DMS153 (cell line): ENCODE data around the gene ERH.
A peak's percentile ranks its signal among the peaks of the same experiment; 100 is the strongest.
"Not testable (repeated sequence)": the region's sequence is repeated elsewhere in the genome, so short reads cannot be mapped to it uniquely, and the experiment has no call there.

ENCODE experiments used
- DNase-seq: peaks from one replicate; lab custom pipeline; 2025; lab: John Stamatoyannopoulos, UW

Gene ERH

DNA sequence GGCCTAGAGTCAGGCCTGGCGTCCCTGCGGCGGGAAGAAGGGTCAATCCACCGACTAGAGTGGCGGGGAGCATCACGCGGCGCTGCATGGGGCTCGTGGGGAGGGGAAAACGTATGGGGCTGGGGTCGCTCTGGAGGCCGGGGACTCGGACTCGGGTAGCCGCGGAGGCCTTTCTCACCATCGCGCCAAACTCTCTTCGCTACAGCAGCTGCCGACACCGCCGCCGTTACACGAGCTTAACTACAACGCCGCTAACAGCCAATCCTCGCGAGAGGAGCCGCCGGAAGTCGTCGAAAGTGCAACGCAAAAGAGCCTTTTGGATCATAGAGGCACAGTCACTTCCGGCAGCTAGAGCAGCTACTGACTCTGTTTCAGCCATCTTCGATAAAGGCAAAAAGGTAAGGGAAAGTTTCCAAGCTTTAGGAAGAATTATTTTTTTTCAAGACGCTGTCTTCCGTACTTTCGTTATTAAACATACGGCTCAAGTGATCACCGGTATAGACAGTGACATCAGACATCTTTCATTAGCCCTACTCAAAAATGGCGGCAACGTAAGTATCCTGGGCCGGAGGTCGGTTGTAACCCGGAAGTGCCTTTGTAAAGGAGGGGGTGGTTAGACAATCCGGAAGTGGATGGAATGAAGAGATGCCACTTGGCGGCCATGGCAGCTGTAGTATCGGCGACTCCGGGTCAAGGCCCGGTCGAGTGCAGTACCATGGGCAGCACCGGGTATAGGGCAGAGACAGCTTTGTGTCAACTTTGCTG, at the start of gene ERH, which contains the start of gene SLC39A9:
TSS of gene ERH (minus strand) at position 247 of the 765 bp plus-strand sequence. CDS start at position 181, 66 bp downstream.
TSS of gene SLC39A9 (plus strand) at position 640 of the 765 bp plus-strand sequence. CDS start 678 bp downstream, outside the sequence.
- peak; percentile 96 for DNase-seq

DNA sequence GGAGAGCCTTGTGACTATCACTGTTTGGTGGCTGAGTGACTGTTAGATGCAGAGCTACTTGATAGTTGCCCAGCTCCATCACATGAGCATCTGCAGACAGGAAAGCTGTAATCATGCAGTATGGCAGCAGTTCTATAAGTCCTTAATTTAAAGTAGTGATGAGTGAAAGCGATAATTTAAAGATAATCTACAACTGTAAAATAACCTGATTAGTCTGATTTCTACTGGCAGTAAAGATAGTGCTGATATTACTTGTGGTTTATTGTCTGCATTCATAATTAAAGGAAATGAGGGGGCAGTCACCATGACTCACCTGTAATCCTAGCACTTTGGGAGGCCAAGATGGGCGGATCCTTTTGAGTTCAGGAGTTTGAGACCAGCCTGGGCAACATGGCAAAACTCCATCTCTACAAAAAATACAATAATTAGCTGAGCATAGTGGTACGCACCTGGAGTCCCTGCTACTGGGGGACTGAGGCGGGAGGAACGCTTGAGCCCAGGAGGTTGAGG, 45.3 kb upstream of the ERH start:
- no peak for DNase-seq

DNA sequence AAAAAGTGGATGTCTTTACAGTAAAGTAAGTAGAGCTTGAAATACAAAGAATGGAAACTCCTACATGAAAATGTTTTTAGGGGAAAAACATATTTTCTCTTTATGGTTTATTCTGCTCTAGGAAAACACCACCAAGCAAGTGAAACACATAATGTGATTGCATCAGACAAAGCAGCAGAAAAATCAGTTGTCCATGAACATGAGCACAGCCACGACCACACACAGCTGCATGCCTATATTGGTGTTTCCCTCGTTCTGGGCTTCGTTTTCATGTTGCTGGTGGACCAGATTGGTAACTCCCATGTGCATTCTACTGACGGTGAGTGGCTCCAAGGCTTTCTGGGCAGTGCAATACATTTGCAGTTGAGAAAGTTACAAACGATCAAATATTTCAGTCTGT, 43.8 kb upstream of the ERH start:
- no peak for DNase-seq

DNA sequence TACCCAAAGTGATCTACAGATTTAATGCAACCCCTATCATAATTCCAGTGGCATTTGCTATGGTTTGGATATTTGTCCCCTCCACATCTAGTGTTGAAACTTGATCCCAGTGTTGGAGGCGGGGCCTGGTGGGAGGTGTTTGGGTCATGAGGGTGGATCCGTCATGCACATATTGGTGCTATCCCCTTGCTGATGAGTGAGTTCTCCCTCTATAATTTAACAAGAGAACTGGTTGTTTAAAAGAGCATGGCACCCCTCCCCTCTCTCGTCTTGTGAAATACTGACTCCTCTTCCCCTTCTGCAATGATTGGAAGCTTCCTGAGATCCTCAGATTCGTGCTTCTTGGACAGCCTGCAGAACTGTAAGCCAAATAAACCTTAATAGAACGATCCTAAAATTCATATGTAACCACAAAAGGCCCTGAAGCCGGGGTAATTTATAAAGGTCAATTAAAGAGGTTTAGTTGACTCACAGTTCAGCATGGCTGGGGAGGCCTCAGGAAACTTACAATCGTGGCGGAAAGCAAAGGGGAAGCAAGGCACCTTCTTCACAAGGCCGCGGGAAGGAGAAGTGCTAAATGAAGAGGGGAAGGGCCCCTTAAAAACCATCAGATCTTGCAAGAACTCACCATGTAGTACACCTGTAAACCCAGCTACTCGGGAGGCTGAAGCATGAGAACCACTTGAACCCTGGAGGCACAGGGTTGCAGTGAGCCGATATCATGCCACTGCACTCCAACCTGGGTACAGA, 41.6 kb upstream of the ERH start:
- no peak for DNase-seq

DNA sequence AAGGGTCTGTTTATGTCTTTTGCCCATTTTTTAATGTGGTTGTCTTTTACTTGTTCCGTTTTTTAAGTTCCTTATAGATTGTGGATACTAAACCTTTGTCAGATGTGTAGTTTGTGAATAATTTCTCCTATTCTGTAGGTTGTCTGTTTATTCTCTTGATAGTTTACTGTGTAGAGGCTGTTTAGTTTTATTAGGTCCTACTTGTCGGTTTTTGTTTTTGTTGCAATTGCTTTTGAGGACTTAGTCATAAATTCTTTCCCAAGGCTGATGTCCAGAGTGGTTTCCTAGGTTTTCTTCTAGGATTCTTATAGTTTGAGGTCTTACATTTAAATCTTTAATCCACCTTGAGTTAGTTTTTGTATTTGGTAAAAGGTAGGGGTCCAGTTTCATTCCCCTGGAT, 34.3 kb upstream of the ERH start:
- no peak for DNase-seq

DNA sequence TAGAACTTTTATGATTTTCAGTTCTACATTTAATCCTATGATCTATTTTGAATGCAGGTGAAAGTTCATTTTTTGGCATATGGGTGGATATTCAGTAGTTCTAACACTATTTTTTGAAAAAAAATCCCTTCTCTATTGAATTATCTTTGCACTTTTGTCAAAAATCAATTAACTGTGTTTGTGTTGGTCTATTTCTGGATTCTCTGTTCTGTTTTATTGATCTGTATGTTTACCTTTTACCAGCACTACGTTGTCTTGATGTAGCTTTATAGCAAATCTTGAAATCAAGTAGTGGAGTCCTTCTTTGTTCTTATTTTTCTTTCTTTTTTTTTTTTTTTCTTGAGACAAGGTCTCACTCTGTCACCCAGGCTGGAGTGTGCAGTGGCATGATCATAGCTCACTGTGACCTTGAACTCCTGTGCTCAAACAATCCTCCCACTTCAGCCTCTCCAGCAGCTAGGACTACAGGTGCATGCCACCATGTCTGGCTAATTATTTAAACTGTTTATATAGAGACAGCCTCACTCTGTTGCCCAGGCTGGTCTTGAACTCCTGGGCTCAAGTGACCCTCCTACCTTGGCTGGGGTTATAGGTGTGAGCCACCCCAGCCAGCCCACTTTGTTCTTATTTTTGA, 32.3 kb upstream of the ERH start:
- DNase-seq = no peak

DNA sequence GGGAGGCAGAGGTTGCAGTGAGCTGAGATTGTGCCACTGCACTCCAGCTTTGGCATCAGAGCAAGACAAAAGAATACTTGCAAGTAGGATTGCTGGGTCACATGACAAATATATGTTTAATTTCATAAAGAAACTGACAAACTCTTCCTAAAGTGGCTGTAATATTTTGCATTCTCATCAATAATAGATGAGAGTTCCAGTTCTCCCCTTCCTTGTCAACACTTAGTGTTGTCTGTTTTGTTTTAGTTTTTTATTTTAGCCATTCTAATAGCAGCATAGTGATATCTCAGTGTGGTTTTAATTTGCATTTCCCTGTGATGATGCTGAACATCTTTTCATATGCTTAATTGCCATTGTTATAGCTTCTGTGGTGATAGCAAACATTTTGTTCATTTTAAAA, 31.5 kb upstream of the ERH start:
- DNase-seq = no peak

DNA sequence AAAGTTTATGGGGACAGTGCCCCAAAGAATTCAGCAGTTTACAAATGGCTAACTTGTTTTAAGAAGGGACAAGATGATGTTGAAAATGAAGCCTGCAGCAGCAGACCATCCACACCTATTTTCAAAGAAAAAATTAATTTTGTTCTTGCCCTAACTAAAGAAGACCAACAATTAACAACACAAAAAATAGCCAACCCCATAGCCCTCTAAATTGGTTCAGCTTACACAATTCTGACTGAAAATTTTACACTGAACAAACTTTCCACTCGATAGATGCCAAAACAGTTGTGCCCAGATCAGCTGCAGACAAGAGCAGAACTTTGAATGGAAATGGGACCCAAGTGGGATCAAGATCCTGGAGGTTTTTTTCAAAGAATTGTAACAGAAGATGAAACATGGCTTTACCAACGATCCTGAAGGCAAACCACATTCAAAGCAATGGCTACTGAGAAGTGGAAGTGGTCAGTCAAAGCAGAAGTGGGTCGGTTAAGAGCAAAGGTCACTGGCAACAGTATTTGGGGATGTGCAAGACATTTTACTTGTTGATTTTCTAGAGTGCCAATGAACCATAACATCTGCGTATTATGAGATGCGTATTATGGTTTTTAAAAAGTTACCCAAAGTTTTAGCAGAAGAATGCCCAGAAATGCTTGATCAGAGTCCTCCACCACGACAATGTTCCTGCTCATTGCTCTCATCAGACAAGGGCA, 30.3 kb upstream of the ERH start:
- DNase-seq = no peak

DNA sequence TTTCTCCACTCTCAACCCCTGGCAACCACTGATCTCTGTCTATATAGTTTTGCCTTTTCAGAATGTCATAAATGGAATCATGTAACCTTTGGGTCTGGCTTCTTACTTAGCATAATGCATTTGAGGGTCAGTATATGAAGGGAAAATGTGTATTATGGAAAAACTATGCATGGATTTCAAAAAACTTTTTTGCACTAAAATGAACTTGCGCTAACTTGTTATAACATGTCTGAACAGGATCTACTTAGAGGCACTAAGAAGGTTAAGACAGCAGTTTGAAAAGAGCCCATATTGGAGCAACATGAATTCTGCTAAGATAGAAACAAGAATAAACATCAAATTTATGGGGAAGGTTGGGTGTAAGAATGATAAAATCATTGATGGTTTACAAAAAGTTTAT, 29.5 kb upstream of the ERH start:
- DNase-seq = no peak

DNA sequence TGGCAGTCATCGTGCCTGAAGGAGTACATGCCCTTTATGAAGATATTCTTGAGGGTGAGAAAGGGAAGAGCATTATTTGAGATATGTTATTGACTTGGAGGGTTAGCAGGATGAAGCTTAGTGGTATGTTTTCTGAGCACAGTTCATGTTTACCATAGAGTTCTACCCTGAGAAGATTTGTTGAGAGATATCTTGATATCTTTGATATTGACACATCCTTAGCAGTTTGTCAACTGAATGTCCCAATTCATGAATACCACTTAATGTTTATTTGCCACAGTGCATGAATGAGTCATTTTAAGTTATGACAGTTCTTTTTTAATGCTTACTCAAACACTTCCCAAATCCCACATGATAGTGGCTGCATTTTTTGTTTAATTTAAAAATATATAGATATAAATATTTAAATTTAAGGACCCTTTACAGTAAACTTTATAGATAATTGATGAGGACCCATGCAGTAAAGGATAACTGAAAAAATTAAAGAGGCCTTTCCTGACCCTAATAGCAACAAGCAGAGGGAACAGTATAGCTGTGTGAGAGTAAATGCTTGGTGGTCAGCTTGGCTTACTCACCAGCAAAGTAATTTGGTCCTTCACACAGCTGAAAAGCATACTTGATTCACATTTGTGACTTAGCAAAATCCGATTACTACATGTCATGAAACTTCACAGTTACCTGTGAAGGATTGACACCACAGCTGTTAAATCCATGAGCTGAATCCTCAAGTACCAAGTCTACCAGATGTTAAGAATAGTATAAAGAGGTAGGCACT, 26.2 kb upstream of the ERH start:
- DNase-seq = no peak

DNA sequence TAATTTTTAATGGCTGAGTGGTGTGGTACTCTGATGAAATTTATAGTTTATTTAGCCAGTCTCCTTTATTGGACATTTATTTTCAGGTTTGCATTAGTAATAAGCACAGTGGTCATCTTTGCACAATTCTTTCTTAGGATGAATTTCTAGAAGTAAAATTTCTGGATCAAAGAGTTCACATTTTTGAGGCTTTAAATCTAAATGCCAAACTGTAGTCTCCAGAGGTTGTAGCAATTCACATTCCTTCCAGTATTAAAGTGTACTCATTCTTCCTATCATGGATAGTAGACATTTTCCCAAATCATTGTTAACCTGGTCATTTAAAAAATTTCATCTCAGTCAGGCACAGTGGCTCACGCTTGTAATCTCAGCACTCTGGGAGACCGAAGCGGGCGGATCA, 25.2 kb upstream of the ERH start:
- no peak for DNase-seq

DNA sequence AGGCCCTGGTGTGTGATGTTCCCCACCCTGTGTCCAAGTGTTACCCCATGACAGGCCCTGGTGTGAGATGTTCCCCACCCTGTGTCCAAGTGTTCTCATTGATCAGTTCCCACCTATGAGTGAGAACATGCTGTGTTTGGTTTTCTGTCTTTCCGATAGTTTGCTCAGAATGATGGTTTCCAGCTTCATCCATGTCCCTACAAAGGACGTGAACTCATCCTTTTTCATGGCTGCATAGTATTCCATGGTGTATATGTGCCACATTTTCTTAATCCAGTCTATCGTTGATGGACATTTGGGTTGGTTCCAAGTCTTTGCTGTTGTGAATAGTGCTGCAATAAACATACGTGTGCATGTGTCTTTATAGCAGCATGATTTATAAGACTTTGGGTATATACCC, 18.0 kb upstream of the ERH start:
- DNase-seq = not testable (repeated sequence)

DNA sequence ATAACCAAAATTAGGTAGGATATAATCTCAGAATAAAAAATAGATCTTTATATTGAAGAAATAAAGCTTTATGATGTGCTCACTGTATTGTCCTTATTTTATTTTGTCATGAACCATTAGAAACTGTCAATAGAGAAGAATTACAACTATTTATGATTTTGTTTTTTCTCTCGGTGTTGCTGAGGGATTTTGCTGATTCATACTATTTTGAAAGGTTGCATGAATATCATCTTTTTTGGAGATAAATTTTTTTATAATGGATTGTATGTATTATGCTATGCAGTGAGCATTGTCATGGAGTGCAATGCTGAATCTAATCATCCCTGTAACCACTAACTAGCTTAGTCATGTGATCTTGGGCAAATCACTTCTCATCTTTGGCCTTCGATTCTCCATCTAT, 15.4 kb upstream of the ERH start:
- DNase-seq = no peak

DNA sequence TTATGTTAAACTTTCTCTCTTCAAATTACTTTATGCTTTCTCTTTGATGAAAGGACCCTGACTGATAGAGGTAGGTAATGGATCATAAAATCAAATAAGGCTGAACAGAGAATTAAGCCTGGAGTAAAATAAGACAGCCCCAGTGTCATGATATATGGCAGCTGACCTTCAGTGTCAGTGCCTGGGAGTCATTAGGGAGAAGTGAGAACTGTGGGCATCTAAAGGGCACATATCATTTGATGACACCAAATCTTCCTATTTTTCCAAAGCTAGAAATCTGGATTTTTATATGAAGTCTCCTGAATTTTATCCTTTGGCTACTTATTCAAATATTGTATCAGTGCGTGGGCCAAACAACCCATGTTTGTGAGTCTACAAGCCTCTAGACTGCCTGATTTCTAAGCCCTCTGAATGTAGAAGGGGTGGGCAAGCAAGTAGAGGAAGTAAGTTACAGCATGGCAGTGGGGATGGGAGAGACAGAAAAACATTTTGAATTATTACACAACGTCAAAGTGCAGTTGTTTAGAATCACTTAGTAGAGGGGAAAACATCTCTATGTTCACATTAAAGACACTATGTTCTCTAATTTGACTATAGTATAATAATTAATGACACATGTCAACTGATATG, 10.3 kb upstream of the ERH start:
- DNase-seq = no peak

DNA sequence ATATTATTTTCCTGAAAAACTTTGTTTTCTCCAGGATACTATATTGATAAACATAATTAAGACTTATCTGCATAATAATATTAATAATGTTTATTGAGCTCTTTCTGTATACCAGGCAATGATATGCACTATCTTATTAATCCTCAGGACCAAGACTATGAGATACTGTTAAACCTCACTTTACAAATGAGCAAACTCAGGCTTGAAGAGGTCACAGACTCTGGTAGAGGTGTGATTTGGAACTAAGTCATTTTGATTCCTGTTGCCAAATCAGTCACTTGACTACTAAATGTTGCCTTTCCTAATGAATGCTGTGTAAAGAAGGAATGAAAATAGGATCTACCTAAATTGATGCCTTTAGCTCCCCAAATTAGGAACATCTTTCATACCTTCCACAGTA, 7.7 kb upstream of the ERH start:
- no peak for DNase-seq

DNA sequence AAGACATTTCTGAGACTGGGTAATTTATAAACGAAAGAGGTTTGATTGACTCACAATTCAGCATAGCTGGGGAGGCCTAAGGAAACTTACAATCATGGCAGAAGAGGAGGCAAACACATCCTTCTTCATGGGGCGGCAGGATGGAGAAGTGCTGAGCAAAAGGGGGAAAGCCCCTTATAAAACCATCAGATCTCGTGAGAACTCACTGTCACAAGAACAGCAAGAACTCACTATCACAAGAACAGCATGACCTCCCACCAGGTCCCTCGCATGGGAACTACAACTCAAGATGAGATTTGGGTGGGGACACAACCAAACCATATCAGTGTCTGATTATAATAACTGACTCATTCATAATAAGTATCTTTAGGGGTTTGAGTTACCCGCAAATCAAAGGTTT, 6.8 kb upstream of the ERH start:
- no peak for DNase-seq

DNA sequence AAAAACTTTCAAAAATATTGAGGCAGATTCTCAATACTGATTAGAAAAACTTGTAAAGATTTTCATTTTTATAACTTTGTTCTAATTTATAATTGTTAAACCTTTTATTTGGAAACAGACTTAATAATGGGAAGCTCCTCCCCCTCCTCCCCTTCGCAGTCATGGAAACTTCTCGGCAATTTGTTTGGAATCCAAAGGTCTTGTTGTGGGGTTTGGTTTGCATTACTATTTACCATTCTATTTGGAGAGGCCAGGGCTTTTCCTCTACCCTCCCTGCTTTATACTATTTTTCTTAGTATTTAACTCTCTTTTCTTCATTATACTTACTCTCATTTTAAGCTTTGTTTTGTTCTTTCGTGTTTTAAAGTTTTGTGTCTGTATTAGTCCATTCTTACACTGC, 6.4 kb upstream of the ERH start:
- DNase-seq = no peak

DNA sequence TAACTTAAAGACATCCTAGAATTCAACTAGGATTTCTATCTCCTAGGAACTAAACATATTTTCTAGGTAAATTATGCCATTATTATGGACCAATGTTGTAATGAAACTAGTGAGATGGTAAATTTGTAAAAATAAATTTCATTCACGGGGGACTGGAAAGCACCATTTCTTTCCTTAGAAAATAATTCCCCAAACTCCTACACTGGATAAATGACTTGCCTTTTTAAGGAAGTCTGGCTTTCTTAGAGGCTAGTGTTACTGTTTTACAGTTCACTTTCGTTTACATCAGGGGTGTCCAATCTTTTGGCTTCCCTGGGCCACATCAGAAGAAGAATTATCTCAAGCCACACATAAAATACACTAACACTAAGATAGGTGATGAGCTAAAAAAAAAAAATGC, 3.7 kb upstream of the ERH start:
- DNase-seq = no peak

DNA sequence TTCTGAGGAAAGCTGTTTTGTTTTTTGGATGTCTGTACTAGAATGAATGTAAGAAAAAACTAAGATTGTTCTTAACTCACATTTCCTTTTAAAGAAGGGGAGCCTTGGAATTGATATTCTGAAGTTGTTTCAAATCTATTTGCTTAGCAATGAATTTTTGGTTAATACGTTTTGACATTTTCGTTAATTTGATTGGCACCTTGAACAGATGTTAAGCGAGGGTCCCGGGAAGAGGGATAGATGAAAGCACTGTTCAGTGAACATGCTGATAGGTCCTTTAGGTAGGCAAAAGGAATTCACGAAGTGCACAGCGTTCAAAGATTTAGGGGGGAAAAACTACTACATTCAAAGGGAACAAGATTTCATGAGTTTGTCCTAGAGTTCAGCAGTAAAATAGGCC, 2.1 kb upstream of the ERH start:
- DNase-seq = no peak

DNA sequence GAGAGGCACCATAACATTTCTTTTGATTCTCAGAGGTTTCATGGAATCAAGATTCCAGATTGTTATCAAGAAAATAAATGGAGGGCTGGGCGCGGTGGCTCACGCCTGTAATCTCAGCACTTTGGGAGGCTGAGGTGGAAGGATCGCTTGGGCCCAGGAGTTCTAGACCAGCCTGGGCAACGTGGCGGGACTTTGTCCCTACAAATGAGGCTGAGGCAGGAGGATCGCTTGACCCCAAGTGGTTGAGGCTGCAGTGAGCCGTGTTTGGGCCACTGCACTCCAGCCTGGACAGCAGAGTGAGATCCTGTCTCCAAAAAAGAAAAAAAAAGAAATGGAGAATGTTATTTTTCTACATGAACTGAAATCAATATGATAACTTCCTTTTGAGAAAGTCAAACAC, 1.7 kb upstream of the ERH start:
- no peak for DNase-seq

DNA sequence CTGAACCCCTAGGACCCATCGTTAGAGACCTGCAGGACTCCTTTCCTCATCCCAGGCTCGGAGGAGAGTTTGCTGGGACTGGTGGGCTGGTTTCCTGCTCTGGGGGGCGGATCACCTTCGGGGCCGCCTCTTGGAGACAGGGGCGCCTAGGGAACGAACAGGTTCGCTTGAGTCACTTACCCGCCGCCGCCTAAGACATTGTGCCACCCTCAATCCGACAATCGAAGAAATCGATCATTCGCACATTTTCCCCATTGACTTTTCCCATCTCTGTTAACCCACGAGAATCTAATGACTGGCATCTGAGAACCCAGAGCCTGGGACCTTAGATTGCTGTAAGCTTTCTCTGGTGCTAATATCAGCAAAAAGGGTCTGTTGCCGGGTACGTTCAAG, 715 bp upstream of the ERH start:
- DNase-seq = no peak
